HUES48 (cell line): Measurements from ENCODE around the gene ACTR1B.

Experiments
- H3K27ac ChIP-seq: one replicate; pipeline ENCODE4 v1.7.0; 2013; ENCODE audit warnings: low read depth, low read length, inconsistent platforms
- H3K27me3 ChIP-seq: 2 replicates; pipeline ENCODE4 v1.6.1; 2013; ENCODE audit warnings: mild to moderate bottlenecking, low read length; ENCODE audit not compliant: control insufficient read depth, insufficient read depth
- H3K36me3 ChIP-seq: 2 replicates; pipeline ENCODE4 v1.6.1; 2013; ENCODE audit warnings: low read length; ENCODE audit not compliant: control insufficient read depth, insufficient read depth
- H3K4me1 ChIP-seq: 2 replicates; pipeline ENCODE4 v1.6.1; 2013; ENCODE audit warnings: mild to moderate bottlenecking, low read length; ENCODE audit not compliant: control insufficient read depth, insufficient read depth
- H3K4me3 ChIP-seq: 2 replicates; pipeline ENCODE4 v1.5.1; 2013; ENCODE audit warnings: mild to moderate bottlenecking, low read depth, low read length
- H3K9ac ChIP-seq: 2 replicates; pipeline ENCODE4 v1.6.1; 2013; ENCODE audit warnings: mild to moderate bottlenecking, low read depth, low read length, moderate library complexity
- H3K9me3 ChIP-seq: 2 replicates; pipeline ENCODE4 v1.6.1; 2013; ENCODE audit warnings: low read length; ENCODE audit not compliant: control insufficient read depth, insufficient read depth

Gene ACTR1B

DNA sequence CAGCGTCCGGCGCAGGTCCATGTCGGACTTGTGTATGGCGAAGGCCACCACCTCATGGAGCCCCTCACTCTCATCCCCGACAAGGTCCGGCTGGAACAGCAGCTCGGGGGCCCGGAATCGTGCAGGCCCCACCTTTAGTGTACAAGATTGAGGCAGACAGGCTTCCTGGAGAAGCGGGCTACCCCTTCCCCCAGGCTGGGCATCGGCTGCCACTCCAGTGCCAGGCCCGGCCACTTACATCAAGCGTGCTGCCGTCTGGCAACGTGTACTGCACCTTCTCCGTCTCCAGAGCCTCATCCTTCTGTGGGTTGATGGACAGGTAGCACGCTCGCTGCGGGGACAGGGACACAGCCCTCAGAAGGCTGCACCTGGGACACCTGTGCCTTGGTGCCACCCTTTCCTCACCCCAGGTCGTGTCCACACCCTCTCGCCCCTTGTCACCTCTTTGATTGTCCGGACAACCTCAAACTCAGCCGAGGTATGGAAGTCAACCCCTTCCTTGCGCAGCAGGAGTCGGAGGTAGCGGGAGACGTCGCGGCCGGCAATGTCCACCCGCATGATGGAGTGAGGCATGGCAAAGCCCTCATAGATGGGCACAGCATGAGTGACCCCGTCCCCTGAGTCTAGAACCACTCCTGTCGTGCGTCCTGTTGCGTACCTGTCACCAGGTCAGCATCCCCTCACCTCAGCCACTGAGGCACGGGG, 5.7 kb downstream of the ACTR1B start:
- Histone ChIP-seq H3K27me3 (no peaks in the 10 kb centered on the region), H3K9ac (no peak overlapping the region), H3K4me3 (no peak overlapping the region), H3K9me3 (no peaks in the 10 kb centered on the region), H3K36me3 (peaks cover 52% of the 10 kb centered on the region), H3K27ac (no peak overlapping the region), H3K4me1 (peaks cover 11% of the 10 kb centered on the region; the same call in 1 of the 2 replicates)

DNA sequence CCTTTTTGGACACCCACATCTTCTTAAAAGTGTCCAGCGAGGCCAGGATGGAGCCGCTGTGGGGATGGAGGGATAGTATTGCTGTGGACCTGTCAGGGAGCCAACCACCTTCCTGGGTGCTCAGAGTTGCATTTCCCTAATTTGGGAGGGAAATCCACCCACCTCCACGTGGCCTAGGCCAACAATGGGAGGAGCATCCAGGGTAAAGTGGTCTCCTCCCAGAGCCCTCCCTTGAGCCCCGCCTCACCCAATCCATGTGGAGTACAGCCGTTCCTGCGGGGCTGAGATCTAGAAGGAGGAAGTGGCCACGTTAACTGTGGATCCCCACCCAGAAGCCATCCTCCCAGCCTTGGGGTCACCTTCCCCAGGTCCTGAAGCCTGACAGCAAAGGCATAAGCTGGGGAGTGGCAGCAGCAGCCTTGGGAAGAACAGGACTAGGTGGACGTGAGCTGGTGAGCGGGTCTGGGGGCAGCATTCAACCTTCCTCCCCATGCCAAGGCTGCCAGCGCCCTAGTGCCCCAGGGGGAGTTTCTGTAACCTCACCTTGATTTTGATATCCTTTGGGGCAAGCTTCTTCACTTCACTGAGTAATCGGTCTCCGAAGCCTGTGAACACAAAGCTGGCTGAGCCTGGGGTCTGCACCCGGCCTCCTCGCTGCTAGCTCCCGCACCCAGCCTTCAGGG, 6.8 kb downstream of the ACTR1B start:
- H3K4me1 ChIP-seq, result 0 out of 2 replicates have a peak, but pooled peaks cover 2% of the 10 kb centered on the region
- H3K4me3 ChIP-seq, result no peak overlapping the region
- H3K36me3 ChIP-seq, result peaks cover 52% of the 10 kb centered on the region
- H3K27ac ChIP-seq, result no peak overlapping the region
- no peaks in the 10 kb centered on the region for H3K27me3 ChIP-seq
- H3K9me3 ChIP-seq, result no peaks in the 10 kb centered on the region
- H3K9ac ChIP-seq, result no peak overlapping the region

GRCh38 chr2:97656129-97656755, 7.6 kb downstream of the ACTR1B start:
- H3K9ac ChIP-seq, result no peak overlapping the region
- no peaks in the 10 kb centered on the region for H3K9me3 ChIP-seq
- peaks cover 48% of the 10 kb centered on the region for H3K36me3 ChIP-seq

DNA sequence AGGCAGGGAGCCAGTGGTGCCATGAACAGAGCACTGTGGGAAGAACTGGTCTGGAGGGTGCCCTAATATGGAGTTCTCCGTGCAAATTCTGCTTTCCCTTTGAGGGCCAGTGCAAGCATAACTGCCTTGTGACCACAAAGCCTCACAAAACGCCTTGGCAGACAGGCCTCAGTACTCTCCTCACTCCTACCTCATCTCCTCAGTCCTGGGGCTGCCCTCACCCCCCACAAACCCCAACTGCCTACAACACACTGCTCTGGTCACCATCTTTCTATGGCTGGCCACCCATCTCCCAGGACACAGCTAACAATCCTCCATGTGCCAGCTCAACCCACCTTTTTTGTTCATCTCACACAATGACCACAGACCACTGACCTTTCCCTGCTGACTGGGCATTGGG, 9.1 kb downstream of the ACTR1B start:
- Histone ChIP-seq H3K27ac (no peak overlapping the region), H3K4me3 (no peak overlapping the region), H3K36me3 (peaks cover 41% of the 10 kb centered on the region), H3K27me3 (no peaks in the 10 kb centered on the region), H3K4me1 (no peaks in the 10 kb centered on the region), H3K9ac (no peak overlapping the region), H3K9me3 (no peaks in the 10 kb centered on the region)

More at GRCh38 chr2:97656129-97656755, 7.6 kb downstream of the ACTR1B start:
- Histone ChIP-seq H3K4me3 (no peak overlapping the region), H3K27me3 (no peaks in the 10 kb centered on the region), H3K27ac (no peak overlapping the region), H3K4me1 (no peaks in the 10 kb centered on the region)

DNA sequence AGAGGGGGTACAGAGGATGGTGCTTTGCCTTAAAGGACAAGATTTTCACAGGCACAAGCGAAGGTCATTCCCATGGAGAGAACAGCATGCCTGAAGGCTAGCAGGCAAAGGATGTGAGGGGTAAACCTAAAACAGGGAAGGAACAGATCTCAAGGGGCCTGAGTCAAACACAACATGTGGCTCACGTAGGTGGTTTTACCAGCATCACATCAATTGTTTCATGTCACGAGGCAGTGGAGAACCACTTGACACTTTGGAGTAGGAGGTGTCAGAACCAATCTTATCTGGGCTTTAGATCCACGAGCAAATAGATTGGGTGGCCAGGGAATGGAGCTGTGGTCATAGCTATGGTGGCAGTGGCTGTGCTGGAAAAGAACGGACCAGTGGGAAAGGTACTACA, 9.5 kb downstream of the ACTR1B start:
- H3K27me3 ChIP-seq, result no peaks in the 10 kb centered on the region
- H3K36me3 ChIP-seq, result peaks cover 39% of the 10 kb centered on the region
- H3K9me3 ChIP-seq, result no peaks in the 10 kb centered on the region

GRCh38 chr2:97653874-97654273, 10.0 kb downstream of the ACTR1B start:
- Histone ChIP-seq H3K27ac (no peak overlapping the region), H3K4me3 (no peak overlapping the region), H3K9ac (no peak overlapping the region), H3K4me1 (no peaks in the 10 kb centered on the region), H3K36me3 (peaks cover 39% of the 10 kb centered on the region), H3K9me3 (no peaks in the 10 kb centered on the region), H3K27me3 (no peaks in the 10 kb centered on the region)

More for the DNA sequence above, 9.5 kb downstream of the ACTR1B start:
- H3K27ac ChIP-seq, result no peak overlapping the region
- H3K4me1 ChIP-seq, result no peaks in the 10 kb centered on the region
- no peak overlapping the region for H3K9ac ChIP-seq
- H3K4me3 ChIP-seq, result no peak overlapping the region

- Histone ChIP-seq H3K4me1 (no peaks in the 10 kb centered on the region), H3K4me3 (no peak overlapping the region), H3K27ac (no peak overlapping the region), H3K9me3 (no peaks in the 10 kb centered on the region), H3K9ac (no peak overlapping the region), H3K36me3 (peaks cover 39% of the 10 kb centered on the region), H3K27me3 (no peaks in the 10 kb centered on the region)
Observed at GRCh38 chr2:97653473-97653872, 10.4 kb downstream of the ACTR1B start.

GRCh38 chr2:97651114-97651513, 12.7 kb downstream of the ACTR1B start:
- Histone ChIP-seq H3K4me1 (no peaks in the 10 kb centered on the region), H3K9me3 (no peaks in the 10 kb centered on the region), H3K36me3 (peaks cover 32% of the 10 kb centered on the region), H3K4me3 (no peak overlapping the region), H3K27ac (no peak overlapping the region), H3K9ac (no peak overlapping the region), H3K27me3 (no peaks in the 10 kb centered on the region)

GRCh38 chr2:97646977-97647376, 16.9 kb downstream of the ACTR1B start:
- Histone ChIP-seq H3K4me3 (peak overlapping the region; percentile 98), H3K9ac (no peak overlapping the region), H3K4me1 (peaks cover 5% of the 10 kb centered on the region; the same call in 1 of the 2 replicates), H3K27me3 (no peaks in the 10 kb centered on the region), H3K27ac (no peak overlapping the region), H3K9me3 (no peaks in the 10 kb centered on the region), H3K36me3 (peaks cover 25% of the 10 kb centered on the region)

DNA sequence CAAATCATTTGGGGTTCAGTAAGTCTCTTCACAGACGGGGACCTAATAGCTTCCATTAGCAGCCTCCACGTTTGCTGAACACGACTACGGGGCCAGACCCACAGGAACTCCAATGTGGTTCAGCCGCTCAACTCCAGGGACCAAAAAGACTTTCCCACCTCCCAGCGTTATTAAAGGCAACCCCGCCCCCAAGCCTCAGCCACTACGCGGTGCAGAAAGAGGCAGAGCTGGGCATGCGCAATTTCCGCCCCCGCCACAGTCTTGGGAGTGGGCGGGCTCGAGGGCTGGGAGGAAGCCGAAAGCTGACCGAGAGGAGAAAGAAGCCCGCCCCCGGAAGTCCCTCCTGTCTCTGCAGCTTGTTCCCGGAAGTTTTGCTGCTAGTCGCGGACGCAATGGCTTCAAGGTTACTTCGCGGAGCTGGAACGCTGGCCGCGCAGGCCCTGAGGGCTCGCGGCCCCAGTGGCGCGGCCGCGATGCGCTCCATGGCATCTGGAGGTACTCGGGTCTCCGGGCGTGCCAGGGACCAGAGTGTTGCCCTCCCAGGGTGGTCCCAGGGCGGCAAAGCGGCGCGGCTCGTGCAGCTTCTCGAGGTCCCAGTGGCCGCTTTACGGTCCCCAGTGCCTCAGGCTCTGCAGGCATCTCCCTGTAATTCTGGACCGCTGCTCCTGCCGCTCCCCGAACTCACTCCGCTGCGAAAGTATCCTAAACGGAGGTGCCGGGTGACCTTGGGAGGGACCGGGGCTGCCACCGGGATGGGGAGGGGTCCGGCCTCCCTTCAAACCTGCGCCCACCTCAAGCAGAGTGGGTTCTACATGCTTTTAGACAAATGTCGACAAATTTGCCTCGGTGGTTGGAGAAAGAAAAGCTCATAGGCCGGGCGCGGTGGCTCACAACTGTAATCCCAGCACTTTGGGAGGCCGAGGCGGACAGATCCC, 17.9 kb downstream of the ACTR1B start, which contains the start of gene COX5B:
TSS of gene COX5B (plus strand) at position 368 of the 935 bp plus-strand sequence. CDS start at position 393, 25 bp downstream.
- H3K4me1 ChIP-seq, result peaks cover 5% of the 10 kb centered on the region; the same call in 1 of the 2 replicates
- H3K4me3 ChIP-seq, result peak within 1 kb of the TSS; percentile 98
- peaks cover 25% of the 10 kb centered on the region for H3K36me3 ChIP-seq
- peak within 1 kb of the TSS; percentile 82 for H3K9ac ChIP-seq
- H3K27ac ChIP-seq, result peak within 1 kb of the TSS; percentile 97
- H3K9me3 ChIP-seq, result no peaks in the 10 kb centered on the region
- no peaks in the 10 kb centered on the region for H3K27me3 ChIP-seq
